H9 (cell line): ENCODE measurements around the gene OR4F15. TPM values are rescaled to one million over a fixed set of nuclear protein-coding genes. Genes with fewer than 3 reads are reported as not detected.

ENCODE experiments used
- DNase-seq: peaks from one replicate; pipeline ENCODE4 v3.0.0-alpha.2; 2017
- H2AFZ ChIP-seq: one replicate; pipeline ENCODE4 v1.6.1; 2013; ENCODE audit warnings: mild to moderate bottlenecking, low read length, control low read depth, moderate library complexity
- H2AK5ac ChIP-seq: 2 replicates; pipeline ENCODE4 v1.6.1; 2013; ENCODE audit warnings: low read length, control low read depth, mixed read lengths; ENCODE audit not compliant: insufficient read length
- H2BK120ac ChIP-seq: one replicate; pipeline ENCODE4 v1.6.1; 2013; ENCODE audit warnings: low read depth, mild to moderate bottlenecking, low read length, control low read depth, inconsistent platforms; ENCODE audit not compliant: poor library complexity, severe bottlenecking
- H2BK12ac ChIP-seq: 2 replicates; pipeline ENCODE4 v1.6.1; 2013; ENCODE audit warnings: low read length, control low read depth, mixed read lengths, low read depth; ENCODE audit not compliant: insufficient read length
- H2BK15ac ChIP-seq: 2 replicates; pipeline ENCODE4 v1.6.1; 2013; ENCODE audit warnings: low read depth, low read length, control low read depth
- H2BK20ac ChIP-seq: one replicate; pipeline ENCODE4 v1.6.1; 2013; ENCODE audit warnings: low read depth, mild to moderate bottlenecking, low read length, control low read depth, inconsistent platforms; ENCODE audit not compliant: poor library complexity, severe bottlenecking
- H2BK5ac ChIP-seq: 2 replicates; pipeline ENCODE4 v1.6.1; 2013; ENCODE audit warnings: low read length, control low read depth, mixed read lengths; ENCODE audit not compliant: insufficient read length
- H3K14ac ChIP-seq: 2 replicates; pipeline ENCODE4 v1.6.1; 2013; ENCODE audit warnings: low read length, control low read depth; ENCODE audit not compliant: insufficient read depth
- H3K18ac ChIP-seq: 2 replicates; pipeline ENCODE4 v1.6.1; 2013; ENCODE audit warnings: low read depth, mild to moderate bottlenecking, mixed read lengths, low read length, control low read depth; ENCODE audit not compliant: insufficient read length
- H3K23ac ChIP-seq: 2 replicates; pipeline ENCODE4 v1.6.1; 2013; ENCODE audit warnings: low read length, control low read depth, mixed read lengths, low read depth; ENCODE audit not compliant: insufficient read length
- H3K23me2 ChIP-seq: 2 replicates; pipeline ENCODE4 v1.6.1; 2013; ENCODE audit warnings: low read depth, mild to moderate bottlenecking, mixed read lengths, low read length, control low read depth; ENCODE audit not compliant: insufficient read length, poor library complexity, severe bottlenecking
- H3K27ac ChIP-seq: 2 replicates; pipeline ENCODE4 v1.5.1; 2013; ENCODE audit warnings: low read length, control low read depth, mixed read lengths, low read depth; ENCODE audit not compliant: insufficient read length
- H3K27me3 ChIP-seq: 2 replicates; pipeline ENCODE4 v1.6.1; 2013; ENCODE audit warnings: low read length, control low read depth, inconsistent platforms; ENCODE audit not compliant: insufficient read depth
- H3K4ac ChIP-seq: 2 replicates; pipeline ENCODE4 v1.6.1; 2013; ENCODE audit warnings: low read depth, mild to moderate bottlenecking, control low read depth, inconsistent platforms, low read length, moderate library complexity
- H3K4me1 ChIP-seq: 2 replicates; pipeline ENCODE4 v1.6.1; 2013; ENCODE audit warnings: low read length, control low read depth, inconsistent platforms; ENCODE audit not compliant: insufficient read depth
- H3K4me2 ChIP-seq: 2 replicates; pipeline ENCODE4 v1.6.1; 2013; ENCODE audit warnings: low read length, control low read depth, mixed read lengths; ENCODE audit not compliant: insufficient read length, insufficient read depth
- H3K56ac ChIP-seq: 2 replicates; pipeline ENCODE4 v1.6.1; 2013; ENCODE audit warnings: low read depth, mild to moderate bottlenecking, mixed read lengths, low read length, control low read depth; ENCODE audit not compliant: insufficient read length
- H3K79me1 ChIP-seq: 2 replicates; pipeline ENCODE4 v1.6.1; 2013; ENCODE audit warnings: low read depth, mild to moderate bottlenecking, moderate library complexity, low read length, control low read depth, inconsistent platforms; ENCODE audit not compliant: insufficient read depth, poor library complexity, severe bottlenecking
- H3K79me2 ChIP-seq: 2 replicates; pipeline ENCODE4 v1.6.1; 2013; ENCODE audit warnings: low read length, control low read depth, inconsistent platforms; ENCODE audit not compliant: insufficient read depth
- H3K9ac ChIP-seq: 2 replicates; pipeline ENCODE4 v1.6.1; 2013; ENCODE audit warnings: low read length, control low read depth, mixed read lengths; ENCODE audit not compliant: insufficient read length; ENCODE audit errors: extremely low read depth
- H3K9me3 ChIP-seq: one replicate; pipeline ENCODE4 v1.6.1; 2013; ENCODE audit warnings: low read depth, low read length, inconsistent platforms; ENCODE audit not compliant: control insufficient read depth
- H3T11ph ChIP-seq: one replicate; pipeline ENCODE4 v1.6.1; 2013; ENCODE audit warnings: mild to moderate bottlenecking, low read length, control low read depth, inconsistent platforms
- H4K20me1 ChIP-seq: one replicate; pipeline ENCODE4 v1.6.1; 2013; ENCODE audit not compliant: control insufficient read depth, insufficient read length, insufficient read depth
- H4K5ac ChIP-seq: 2 replicates; pipeline ENCODE4 v1.6.1; 2013; ENCODE audit warnings: low read depth, mild to moderate bottlenecking, mixed read lengths, low read length, control low read depth; ENCODE audit not compliant: insufficient read length
- H4K8ac ChIP-seq: replicated peaks from 2 replicates; pipeline ENCODE4 v1.6.1; 2013; ENCODE audit warnings: low read length, control low read depth, mixed read lengths, low read depth; ENCODE audit not compliant: insufficient read length
- H4K91ac ChIP-seq: 2 replicates; pipeline ENCODE4 v1.6.1; 2013; ENCODE audit warnings: low read depth, mild to moderate bottlenecking, moderate library complexity, mixed read lengths, low read length, control low read depth; ENCODE audit not compliant: insufficient read length
- H3K27ac Mint-ChIP-seq, 3 experiments: 2 replicates in 2 of 3; 3 replicates in 1 of 3; pipeline ENCODE4 v1.8.0; 2020 to 2021; ENCODE audit warnings: mixed read lengths in 3 of 3, mild to moderate bottlenecking in 1 of 3, moderate library complexity in 1 of 3
- H3K27me3 Mint-ChIP-seq: 2 replicates; pipeline ENCODE4 v1.8.0; 2021; ENCODE audit warnings: low read depth, mild to moderate bottlenecking, moderate library complexity, mixed read lengths
- H3K36me3 Mint-ChIP-seq, 3 experiments: 2 replicates in 2 of 3; 3 replicates in 1 of 3; pipeline ENCODE4 v1.8.0; 2020 to 2021; ENCODE audit warnings: low read depth in 3 of 3, mixed read lengths in 3 of 3; ENCODE audit not compliant: insufficient read depth in 1 of 3
- H3K4me1 Mint-ChIP-seq, 2 experiments: 2 replicates each; pipeline ENCODE4 v1.8.0; 2020; ENCODE audit warnings: mixed read lengths in 2 of 2
- H3K4me3 Mint-ChIP-seq, 2 experiments: 2 replicates in 1 of 2; 3 replicates in 1 of 2; pipeline ENCODE4 v1.8.0; 2020 to 2021; ENCODE audit warnings: mild to moderate bottlenecking in 2 of 2, mixed read lengths in 2 of 2, moderate library complexity in 1 of 2
- H3K9me3 Mint-ChIP-seq, 2 experiments: 2 replicates in 1 of 2; 3 replicates in 1 of 2; pipeline ENCODE4 v1.8.0; 2020; ENCODE audit warnings: mild to moderate bottlenecking in 2 of 2, mixed read lengths in 2 of 2, moderate library complexity in 1 of 2
- WGBS: extraction: QIAGEN DNeasy Blood & Tissue Kit; methylation state at CpG from one replicate; pipeline ENCODE4 v1.1.7; 2013; ENCODE audit warnings: missing lambda C conversion rate, low lambda C conversion rate, mixed read lengths; ENCODE audit not compliant: insufficient read length; ENCODE audit errors: extremely low coverage; 5-methylcytosine and 5-hydroxymethylcytosine counted together
- total RNA-seq: library from RNA; stranded (reverse); gene quantifications from 2 replicates; pipeline ENCODE4 v1.2.1, GENCODE V29; 2021
- TF ChIP-seq, protein P1 (sequence below): fragments of 200-600 bp; sonication (generic); conservative IDR thresholded peaks from 3 replicates; pipeline ENCODE4 v1.8.0; 2021; ENCODE audit warnings: antibody characterized with exemption, mild to moderate bottlenecking

Gene OR4F15
- total RNA-seq, 1 experiment from 2014 or later, result not detected

DNA sequence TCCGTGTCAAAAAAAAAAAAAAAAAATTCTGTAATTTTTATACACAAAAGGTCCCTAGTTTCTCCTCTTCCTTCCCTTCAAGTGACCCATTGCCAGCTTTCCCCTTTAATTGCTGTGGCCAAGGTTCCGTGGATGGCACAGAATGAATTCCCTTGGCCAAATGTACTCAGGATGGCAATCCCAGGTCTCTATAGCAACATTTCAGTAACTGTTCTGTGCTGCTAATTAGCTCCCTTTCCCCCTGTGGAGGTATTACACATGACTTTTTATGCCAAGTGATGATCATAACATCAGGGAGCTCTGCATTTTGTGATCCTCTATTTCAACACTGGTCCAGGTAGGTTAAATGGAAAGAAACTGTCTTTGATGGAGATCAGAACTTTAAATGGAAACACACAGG lies 8.8 kb upstream of the OR4F15 start, which contains the start of gene OR4F6:
Gene OR4F6 (plus strand): TSS at position 301 of the 400 bp plus-strand sequence. CDS start 2,211 bp downstream, outside the sequence.
- Mint-ChIP-seq H3K9me3 (no peaks in the 10 kb centered on the region; a peak in 1 of 5 replicates), H3K27ac (no peak within 1 kb of the TSS), H3K27me3 (peaks cover 13% of the 10 kb centered on the region), H3K4me1 (no peaks in the 10 kb centered on the region), H3K4me3 (no peak within 1 kb of the TSS), H3K36me3 (no peaks in the 10 kb centered on the region)
- H3T11ph ChIP-seq, result no peak within 1 kb of the TSS
- no CpG with 5 or more reads among the region's 2 CpGs for WGBS
- H3K4ac ChIP-seq, result no peak within 1 kb of the TSS
- no peak within 1 kb of the TSS for H4K8ac ChIP-seq
- H2BK120ac ChIP-seq, result no peak within 1 kb of the TSS
- TF ChIP-seq, protein P1, sequence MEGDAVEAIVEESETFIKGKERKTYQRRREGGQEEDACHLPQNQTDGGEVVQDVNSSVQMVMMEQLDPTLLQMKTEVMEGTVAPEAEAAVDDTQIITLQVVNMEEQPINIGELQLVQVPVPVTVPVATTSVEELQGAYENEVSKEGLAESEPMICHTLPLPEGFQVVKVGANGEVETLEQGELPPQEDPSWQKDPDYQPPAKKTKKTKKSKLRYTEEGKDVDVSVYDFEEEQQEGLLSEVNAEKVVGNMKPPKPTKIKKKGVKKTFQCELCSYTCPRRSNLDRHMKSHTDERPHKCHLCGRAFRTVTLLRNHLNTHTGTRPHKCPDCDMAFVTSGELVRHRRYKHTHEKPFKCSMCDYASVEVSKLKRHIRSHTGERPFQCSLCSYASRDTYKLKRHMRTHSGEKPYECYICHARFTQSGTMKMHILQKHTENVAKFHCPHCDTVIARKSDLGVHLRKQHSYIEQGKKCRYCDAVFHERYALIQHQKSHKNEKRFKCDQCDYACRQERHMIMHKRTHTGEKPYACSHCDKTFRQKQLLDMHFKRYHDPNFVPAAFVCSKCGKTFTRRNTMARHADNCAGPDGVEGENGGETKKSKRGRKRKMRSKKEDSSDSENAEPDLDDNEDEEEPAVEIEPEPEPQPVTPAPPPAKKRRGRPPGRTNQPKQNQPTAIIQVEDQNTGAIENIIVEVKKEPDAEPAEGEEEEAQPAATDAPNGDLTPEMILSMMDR, result no peak
- no peak within 1 kb of the TSS for H2AK5ac ChIP-seq
- H3K27me3 ChIP-seq, result no peaks in the 10 kb centered on the region
- H3K18ac ChIP-seq, result no peak within 1 kb of the TSS
- no peak within 1 kb of the TSS for H2AFZ ChIP-seq
- H3K4me1 ChIP-seq, result no peaks in the 10 kb centered on the region
- no peaks in the 10 kb centered on the region for H3K79me2 ChIP-seq
- H4K20me1 ChIP-seq, result no peaks in the 10 kb centered on the region
- H3K23ac ChIP-seq, result no peak within 1 kb of the TSS
- H3K9me3 ChIP-seq, result no peaks in the 10 kb centered on the region
- H3K27ac ChIP-seq, result no peak within 1 kb of the TSS
- H3K9ac ChIP-seq, result no peak within 1 kb of the TSS
- no peaks in the 10 kb centered on the region for H3K23me2 ChIP-seq
- no peaks in the 10 kb centered on the region for H3K79me1 ChIP-seq
- no peak within 1 kb of the TSS for H3K4me2 ChIP-seq
- H2BK15ac ChIP-seq, result no peak within 1 kb of the TSS
- no peak for DNase-seq
- H4K5ac ChIP-seq, result no peak within 1 kb of the TSS
- H2BK12ac ChIP-seq, result no peak within 1 kb of the TSS
- no peak within 1 kb of the TSS for H4K91ac ChIP-seq
- H2BK5ac ChIP-seq, result no peak within 1 kb of the TSS
- H3K14ac ChIP-seq, result no peak within 1 kb of the TSS
- H2BK20ac ChIP-seq, result no peak within 1 kb of the TSS
- no peak within 1 kb of the TSS for H3K56ac ChIP-seq
